MCF 10A (cell line): ENCODE results near the gene MIPOL1. TPM values are rescaled to one million over a fixed set of nuclear protein-coding genes. Genes with fewer than 3 reads are reported as not detected.
A peak's percentile ranks its signal among the peaks of the same experiment; 100 is the strongest.
"Not testable (repeated sequence)": the region's sequence is repeated elsewhere in the genome, so short reads cannot be mapped to it uniquely, and the experiment has no call there.

Experiments used
- BruUV-seq: library from RNA; stranded (reverse); fragments of 400-500 nt; replicated peaks from 2 replicates; lab custom pipeline; 2021; lab: Mats Ljungman, UMichigan
- CTCF ChIA-PET: fragments of 300-600 bp; sonication (Branson Sonifier 250); formaldehyde crosslinking; extraction: SDS; loops from one replicate; lab custom pipeline; 2021; ENCODE audit warnings: antibody characterized with exemption, inconsistent platforms; lab: Yijun Ruan, JAX
- POLR2A ChIA-PET: fragments of 300-600, 350-650 bp; sonication (Branson Sonifier 250); formaldehyde crosslinking; extraction: SDS; loops from one replicate; lab custom pipeline; 2020; ENCODE audit warnings: antibody characterized with exemption, inconsistent platforms; lab: Yijun Ruan, JAX
- DNase-seq: peaks from one replicate; pipeline ENCODE4 v3.0.0-alpha.2; 2018; ENCODE audit not compliant: unreplicated experiment
- H3K27ac Mint-ChIP-seq: one replicate; pipeline ENCODE4 v1.8.0; 2022; ENCODE audit warnings: mild to moderate bottlenecking, low read depth, mixed read lengths; ENCODE audit not compliant: unreplicated experiment
- H3K27me3 Mint-ChIP-seq: one replicate; pipeline ENCODE4 v1.8.0; 2022; ENCODE audit warnings: mixed read lengths; ENCODE audit not compliant: insufficient read depth, unreplicated experiment
- H3K36me3 Mint-ChIP-seq: one replicate; pipeline ENCODE4 v1.8.0; 2022; ENCODE audit warnings: mild to moderate bottlenecking, moderate library complexity, mixed read lengths; ENCODE audit not compliant: insufficient read depth, unreplicated experiment
- H3K4me1 Mint-ChIP-seq: one replicate; pipeline ENCODE4 v1.8.0; 2022; ENCODE audit warnings: mixed read lengths; ENCODE audit not compliant: insufficient read depth, unreplicated experiment
- H3K4me3 Mint-ChIP-seq: one replicate; pipeline ENCODE4 v1.8.0; 2022; ENCODE audit warnings: mild to moderate bottlenecking, moderate library complexity, mixed read lengths; ENCODE audit not compliant: unreplicated experiment
- H3K9me3 Mint-ChIP-seq: one replicate; pipeline ENCODE4 v1.8.0; 2022; ENCODE audit warnings: mixed read lengths; ENCODE audit not compliant: unreplicated experiment
- CTCF ChIP-seq: fragments of 200-600 bp; IDR thresholded peaks from one replicate; pipeline ENCODE4 v1.8.0; 2022; ENCODE audit warnings: antibody characterized with exemption, mild to moderate bottlenecking; ENCODE audit not compliant: unreplicated experiment
- intact Hi-C: fragments of 100-400 bp; cut with micrococcal nuclease; formaldehyde crosslinking; loops from 2 replicates; pipeline ENCODE4 v1.14.1; 2022
- total RNA-seq: library from RNA; stranded (reverse); gene quantifications from 2 replicates; pipeline ENCODE4 v1.2.3, GENCODE V29; 2022

The MIPOL1 gene
- total RNA-seq, 1 experiment from 2014 or later: 16.3 TPM

GRCh38 chr14:37203423-37203822 is 5.7 kb downstream of the MIPOL1 start:
- Mint-ChIP-seq H3K4me1 (peaks cover 6% of the 10 kb centered on the region), H3K4me3 (no peak overlapping the region), H3K27me3 (no peaks in the 10 kb centered on the region), H3K36me3 (no peaks in the 10 kb centered on the region), H3K27ac (peak overlapping the region; percentile 35), H3K9me3 (no peaks in the 10 kb centered on the region)
- POLR2A ChIA-PET: interaction anchor here (1.3 to 2.8 kb wide), 3 partner anchors 27 to 1326 kb away, joined by 4 to 12 read pairs (median 9); partner anchors contain the start of gene SLC25A21
- DNase-seq: no peak
- no peak for TF ChIP-seq CTCF
- intact Hi-C loops: no loop called here
- CTCF ChIA-PET: interaction anchor here (1.1 to 14.3 kb wide), 3 partner anchors 28 to 361 kb away, joined by 4 to 116 read pairs (median 5); no protein-coding TSS in a partner anchor
- no TSS peak for BruUV-seq

GRCh38 chr14:37205623-37206605 is 8.2 kb downstream of the MIPOL1 start:
- DNase-seq, H3K4me1 Mint-ChIP-seq, H3K9me3 Mint-ChIP-seq, H3K27ac Mint-ChIP-seq, POLR2A ChIA-PET, H3K36me3 Mint-ChIP-seq, intact Hi-C loops, H3K4me3 Mint-ChIP-seq, H3K27me3 Mint-ChIP-seq, BruUV-seq: not testable (repeated sequence)
- CTCF ChIA-PET: interaction anchor here (0.7 to 14.3 kb wide), 3 partner anchors 19 to 528 kb away, joined by 3 to 116 read pairs (median 4); no protein-coding TSS in a partner anchor

- BruUV-seq, POLR2A ChIA-PET, H3K36me3 Mint-ChIP-seq, H3K4me3 Mint-ChIP-seq, H3K4me1 Mint-ChIP-seq, H3K27me3 Mint-ChIP-seq, H3K9me3 Mint-ChIP-seq, DNase-seq, intact Hi-C loops, H3K27ac Mint-ChIP-seq: not testable (repeated sequence)
- CTCF ChIA-PET: interaction anchor here (0.5 to 14.3 kb wide), 5 partner anchors 11 to 37 kb away, joined by 3 to 116 read pairs (median 3); no protein-coding TSS in a partner anchor
Observed at GRCh38 chr14:37209617-37210016, 11.9 kb downstream of the MIPOL1 start.

- DNase-seq: no peak
- Mint-ChIP-seq H3K27me3 (no peaks in the 10 kb centered on the region), H3K9me3 (no peaks in the 10 kb centered on the region), H3K4me1 (no peaks in the 10 kb centered on the region), H3K4me3 (no peak overlapping the region), H3K36me3 (peaks cover 7% of the 10 kb centered on the region), H3K27ac (no peak overlapping the region)
- no peak for TF ChIP-seq CTCF
- no TSS peak for BruUV-seq
- ChIA-PET POLR2A (no interaction called here), CTCF (interaction anchor here (14.3 kb wide), 1 partner anchor 21 kb away, joined by 116 read pairs; no protein-coding TSS in a partner anchor)
- intact Hi-C loops: no loop called here
Observed at GRCh38 chr14:37210448-37210847, 12.7 kb downstream of the MIPOL1 start.
